Activated CD8-positive, alpha-beta T cell treated with anti-CD3 and anti-CD28 coated beads for 36 hours (primary cell): ENCODE data around the gene ARHGEF28. TPM values are rescaled to one million over a fixed set of nuclear protein-coding genes. Genes with fewer than 3 reads are reported as not detected.

Source experiments
- ATAC-seq: fragments of 200-7000 bp; cut with Tn5 transposase; one replicate; pipeline ENCODE4 v1.10.0; 2021; ENCODE audit warnings: mild to moderate bottlenecking, moderate library complexity
- CTCF ChIA-PET: fragments of 350-600 bp; sonication (Branson Sonifier 250); formaldehyde crosslinking; loops from one replicate; lab custom pipeline; 2021; ENCODE audit warnings: antibody characterized with exemption; lab: Charles Lee
- POLR2A ChIA-PET: fragments of 350-600 bp; sonication (Branson Sonifier 250); formaldehyde crosslinking; loops from one replicate; lab custom pipeline; 2021; ENCODE audit warnings: antibody characterized with exemption; lab: Charles Lee
- DNase-seq: peaks from one replicate; pipeline ENCODE4 v3.0.0-alpha.2; 2020
- H3K27ac Mint-ChIP-seq: one replicate; pipeline ENCODE4 v1.8.0; 2021; ENCODE audit warnings: mild to moderate bottlenecking, mixed read lengths
- H3K27me3 Mint-ChIP-seq: one replicate; pipeline ENCODE4 v1.8.0; 2021; ENCODE audit warnings: mixed read lengths
- H3K36me3 Mint-ChIP-seq: one replicate; pipeline ENCODE4 v1.8.0; 2021; ENCODE audit warnings: low read depth, mixed read lengths
- H3K4me1 Mint-ChIP-seq: one replicate; pipeline ENCODE4 v1.8.0; 2021; ENCODE audit warnings: low read depth, mixed read lengths
- H3K4me3 Mint-ChIP-seq: one replicate; pipeline ENCODE4 v1.8.0; 2021; ENCODE audit warnings: mild to moderate bottlenecking, moderate library complexity, mixed read lengths
- H3K9me3 Mint-ChIP-seq: one replicate; pipeline ENCODE4 v1.8.0; 2021; ENCODE audit warnings: mixed read lengths
- intact Hi-C: fragments of 100-400 bp; cut with micrococcal nuclease; formaldehyde crosslinking; loops from one replicate; pipeline ENCODE4 v1.10.0; 2022
- total RNA-seq, 2 experiments: library from RNA; stranded (reverse); gene quantifications; one replicate each; pipeline ENCODE4 v1.2.3, GENCODE V29; 2021
- TF ChIP-seq, protein P1 (sequence below): fragments of 200-600 bp; IDR thresholded peaks from one replicate; pipeline ENCODE4 v1.8.0; 2022; ENCODE audit warnings: antibody characterized with exemption, mild to moderate bottlenecking

The ARHGEF28 gene
- total RNA-seq, 2 experiments from 2014 or later, result 0.05 TPM; not detected in 1

DNA sequence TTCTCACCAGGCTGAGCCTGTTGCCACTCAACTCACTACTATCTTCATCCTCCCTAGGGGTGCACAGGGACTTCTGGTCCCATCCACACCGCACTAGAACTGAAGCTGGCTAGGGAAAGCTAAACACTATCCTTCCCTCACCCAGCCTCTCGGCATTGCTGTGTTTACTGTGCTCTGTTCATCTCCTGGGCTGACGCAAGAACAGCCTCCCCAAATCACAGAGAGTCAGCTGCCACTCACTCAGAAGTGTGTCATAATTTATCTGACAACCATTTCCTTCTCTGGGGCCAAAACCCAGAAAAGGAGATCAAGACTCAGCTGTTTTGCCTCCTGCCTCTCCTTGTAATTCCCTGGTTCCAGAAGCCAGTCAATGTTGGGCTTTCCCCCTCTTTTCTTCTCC is 92.8 kb downstream of the ARHGEF28 start:
- POLR2A ChIA-PET, result interaction anchor here (0.8 kb wide), 1 partner anchor 9 kb away, joined by 3 read pairs; no protein-coding TSS in a partner anchor
- Mint-ChIP-seq H3K4me1 (no peaks in the 10 kb centered on the region), H3K4me3 (no peak overlapping the region), H3K27ac (no peak overlapping the region), H3K36me3 (no peaks in the 10 kb centered on the region), H3K9me3 (no peaks in the 10 kb centered on the region), H3K27me3 (peaks cover 6% of the 10 kb centered on the region)
- no peak for ATAC-seq
- intact Hi-C loops, result no loop called here
- DNase-seq, result no peak
- TF ChIP-seq, protein P1, sequence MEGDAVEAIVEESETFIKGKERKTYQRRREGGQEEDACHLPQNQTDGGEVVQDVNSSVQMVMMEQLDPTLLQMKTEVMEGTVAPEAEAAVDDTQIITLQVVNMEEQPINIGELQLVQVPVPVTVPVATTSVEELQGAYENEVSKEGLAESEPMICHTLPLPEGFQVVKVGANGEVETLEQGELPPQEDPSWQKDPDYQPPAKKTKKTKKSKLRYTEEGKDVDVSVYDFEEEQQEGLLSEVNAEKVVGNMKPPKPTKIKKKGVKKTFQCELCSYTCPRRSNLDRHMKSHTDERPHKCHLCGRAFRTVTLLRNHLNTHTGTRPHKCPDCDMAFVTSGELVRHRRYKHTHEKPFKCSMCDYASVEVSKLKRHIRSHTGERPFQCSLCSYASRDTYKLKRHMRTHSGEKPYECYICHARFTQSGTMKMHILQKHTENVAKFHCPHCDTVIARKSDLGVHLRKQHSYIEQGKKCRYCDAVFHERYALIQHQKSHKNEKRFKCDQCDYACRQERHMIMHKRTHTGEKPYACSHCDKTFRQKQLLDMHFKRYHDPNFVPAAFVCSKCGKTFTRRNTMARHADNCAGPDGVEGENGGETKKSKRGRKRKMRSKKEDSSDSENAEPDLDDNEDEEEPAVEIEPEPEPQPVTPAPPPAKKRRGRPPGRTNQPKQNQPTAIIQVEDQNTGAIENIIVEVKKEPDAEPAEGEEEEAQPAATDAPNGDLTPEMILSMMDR, result no peak
- CTCF ChIA-PET, result no interaction called here

DNA sequence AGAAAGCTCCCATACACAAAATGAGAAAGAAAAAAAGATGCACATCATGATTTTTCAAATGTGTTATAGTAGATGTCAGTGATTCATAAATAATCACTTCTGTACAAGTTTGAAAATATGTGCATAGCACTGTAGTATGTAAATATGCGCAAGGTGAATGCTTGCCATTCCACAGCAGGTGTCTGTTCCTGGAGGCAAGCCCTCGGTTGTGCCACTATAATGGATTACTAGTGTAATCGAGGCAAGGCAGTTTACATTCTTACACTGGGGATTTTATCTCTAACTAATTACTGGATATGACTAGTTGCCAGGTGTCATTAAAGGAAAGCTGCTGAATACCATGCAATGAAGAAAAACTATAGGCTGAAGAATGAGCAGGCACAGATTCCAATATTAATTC is 93.6 kb downstream of the ARHGEF28 start:
- TF ChIP-seq, protein P1, result no peak
- ATAC-seq, result no peak
- Mint-ChIP-seq H3K36me3 (no peaks in the 10 kb centered on the region), H3K4me3 (no peak overlapping the region), H3K27me3 (peaks cover 4% of the 10 kb centered on the region), H3K9me3 (no peaks in the 10 kb centered on the region), H3K27ac (no peak overlapping the region), H3K4me1 (no peaks in the 10 kb centered on the region)
- intact Hi-C loops, result no loop called here
- CTCF ChIA-PET, result no interaction called here
- POLR2A ChIA-PET, result no interaction called here
- no peak for DNase-seq

DNA sequence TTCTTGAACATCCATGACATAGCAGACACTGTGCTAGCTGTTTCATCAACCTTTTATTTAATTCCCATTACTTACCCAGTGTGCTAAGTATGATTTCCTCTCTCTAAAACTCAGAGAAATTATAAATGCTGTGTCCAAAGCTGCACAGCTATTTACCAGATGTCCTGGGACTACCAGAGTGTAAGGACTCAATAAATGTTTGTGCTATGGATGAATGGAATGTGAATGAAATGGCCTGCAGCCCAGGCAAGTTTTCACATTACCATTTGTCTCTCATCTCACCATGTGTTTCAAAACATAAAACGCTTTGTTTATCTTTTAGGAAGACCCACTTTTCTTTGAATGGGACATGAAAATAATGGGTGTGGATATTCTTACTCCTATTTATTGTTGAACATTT is 96.2 kb downstream of the ARHGEF28 start:
- ChIA-PET POLR2A (interaction anchor here (0.7 kb wide), 1 partner anchor 72 kb away, joined by 3 read pairs; no protein-coding TSS in a partner anchor), CTCF (no interaction called here)
- no peak for ATAC-seq
- DNase-seq, result no peak
- Mint-ChIP-seq H3K4me1 (no peaks in the 10 kb centered on the region), H3K27me3 (peaks cover 4% of the 10 kb centered on the region), H3K9me3 (no peaks in the 10 kb centered on the region), H3K36me3 (no peaks in the 10 kb centered on the region), H3K4me3 (no peak overlapping the region), H3K27ac (no peak overlapping the region)
- TF ChIP-seq, protein P1, result no peak
- intact Hi-C loops, result no loop called here

DNA sequence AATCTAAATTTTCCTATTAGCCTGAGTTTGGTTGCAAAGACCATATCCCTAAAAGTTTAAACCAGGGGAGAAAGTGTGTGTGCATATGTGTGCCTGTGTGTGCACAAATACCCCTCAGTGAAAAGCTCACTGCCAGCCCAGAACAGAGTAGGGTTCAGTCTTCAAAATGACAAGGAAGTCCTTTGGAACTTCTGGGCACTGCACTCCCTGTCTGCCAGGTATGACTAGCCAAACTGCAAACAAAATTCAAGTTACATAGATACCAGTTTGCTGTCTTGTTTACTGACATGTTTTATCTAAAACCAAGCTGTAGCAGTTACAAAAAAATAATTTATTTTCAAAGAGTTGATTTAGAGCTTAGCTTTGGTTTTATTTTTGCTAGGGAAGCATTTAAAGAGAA is 100.1 kb downstream of the ARHGEF28 start:
- H3K4me3 Mint-ChIP-seq, result no peak overlapping the region
- H3K36me3 Mint-ChIP-seq, result no peaks in the 10 kb centered on the region
- peaks cover 7% of the 10 kb centered on the region for H3K27me3 Mint-ChIP-seq
- CTCF ChIA-PET, result interaction anchor here (1.5 to 2.0 kb wide), 2 partner anchors 129 to 135 kb away, joined by 3 to 7 read pairs; no protein-coding TSS in a partner anchor
- no peak for DNase-seq
- intact Hi-C loops, result no loop called here
- no peak overlapping the region for H3K27ac Mint-ChIP-seq
- TF ChIP-seq, protein P1, result no peak
- ATAC-seq, result no peak
- H3K4me1 Mint-ChIP-seq, result no peaks in the 10 kb centered on the region
- POLR2A ChIA-PET, result no interaction called here
- no peaks in the 10 kb centered on the region for H3K9me3 Mint-ChIP-seq

DNA sequence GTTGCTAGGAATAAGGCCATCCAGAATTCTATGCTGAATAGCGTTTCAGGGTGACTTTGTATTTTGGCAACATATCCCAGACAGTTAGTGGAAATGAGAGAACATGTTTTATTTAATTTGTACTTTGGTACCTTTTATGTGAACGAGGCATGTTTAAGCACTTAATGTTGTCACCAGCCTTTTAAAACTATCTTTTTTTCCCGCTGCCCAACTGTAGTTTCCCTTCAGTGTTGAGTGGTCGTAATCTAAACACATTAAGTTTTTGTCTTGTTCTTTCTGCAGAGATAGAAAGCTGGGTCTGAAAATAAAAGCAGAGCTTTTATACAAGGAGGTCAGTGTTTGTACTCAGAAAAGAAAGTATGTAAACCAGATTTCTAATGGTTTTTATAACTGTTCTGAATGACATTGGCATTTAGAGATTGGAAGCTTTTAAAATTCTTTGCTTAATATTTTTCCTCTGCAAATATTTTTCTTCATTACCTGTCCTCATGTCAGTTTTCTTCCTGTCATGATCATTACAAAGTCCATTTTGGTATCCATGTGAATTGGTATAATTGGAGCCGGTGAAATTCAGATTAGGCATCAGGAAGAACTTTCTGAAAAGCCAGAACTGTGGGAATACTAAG is 100.7 kb downstream of the ARHGEF28 start:
- no peak overlapping the region for H3K27ac Mint-ChIP-seq
- H3K4me1 Mint-ChIP-seq, result no peaks in the 10 kb centered on the region
- ATAC-seq (no peak), DNase-seq (no peak)
- no peaks in the 10 kb centered on the region for H3K9me3 Mint-ChIP-seq
- intact Hi-C loops, result no loop called here
- no peak overlapping the region for H3K4me3 Mint-ChIP-seq
- peaks cover 7% of the 10 kb centered on the region for H3K27me3 Mint-ChIP-seq
- ChIA-PET POLR2A (no interaction called here), CTCF (interaction anchor here (1.5 to 2.0 kb wide), 2 partner anchors 129 to 136 kb away, joined by 3 to 7 read pairs; no protein-coding TSS in a partner anchor)
- no peaks in the 10 kb centered on the region for H3K36me3 Mint-ChIP-seq
- TF ChIP-seq, protein P1, result no peak
